Right lobe of liver (tissue), 4 donors: ENCODE results near the gene AKR1B15.

Experiments
- POLR2A ChIP-seq: fragments of 450-650 bp; IDR thresholded peaks from one replicate; pipeline ENCODE4 v1.6.1; 2017; ENCODE audit warnings: antibody characterized with exemption, mild to moderate bottlenecking
- TF ChIP-seq, protein P1 (sequence below), 4 donors: fragments of 200-600 bp in 3 of 4; fragments of 450-650 bp in 1 of 4; IDR thresholded peaks; one replicate each; pipeline versions ENCODE4 v1.5.1 to v1.8.0; 2016 to 2022; ENCODE audit warnings: antibody characterized with exemption in 4 of 4, mild to moderate bottlenecking in 2 of 4
- donor health status: DM: no; HTN: no; CAD: no.
- donor health status: DM: no; HTN: no; CAD: no.
- donor health status: DM: no; HTN: yes; CAD: no.

DNA sequence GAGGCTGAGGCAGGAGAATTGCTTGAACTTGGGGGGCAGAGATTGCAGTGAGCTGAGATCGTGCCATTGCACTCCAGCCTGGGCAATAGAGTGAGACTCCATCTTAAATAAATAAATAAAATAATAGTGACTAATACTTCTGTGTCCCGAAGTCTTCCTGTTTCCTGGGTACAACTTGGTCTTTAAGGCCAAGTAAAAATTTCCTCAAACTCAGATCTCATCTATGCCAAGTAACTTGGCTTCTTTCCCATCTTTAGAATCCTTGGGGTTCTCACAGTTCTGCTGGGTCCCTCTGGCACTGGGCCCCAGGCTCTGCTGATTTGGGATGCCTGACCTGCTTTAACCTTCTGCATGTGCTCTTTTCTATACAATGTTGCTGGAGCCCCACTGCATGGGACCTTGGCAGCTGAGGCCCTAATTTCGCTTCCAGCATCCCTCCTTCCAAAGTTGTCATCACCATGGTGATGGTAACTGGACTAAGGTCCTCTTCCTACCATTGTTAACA lies 44.2 kb upstream of the AKR1B15 start:
- no peak for TF ChIP-seq POLR2A
- TF ChIP-seq, protein P1, sequence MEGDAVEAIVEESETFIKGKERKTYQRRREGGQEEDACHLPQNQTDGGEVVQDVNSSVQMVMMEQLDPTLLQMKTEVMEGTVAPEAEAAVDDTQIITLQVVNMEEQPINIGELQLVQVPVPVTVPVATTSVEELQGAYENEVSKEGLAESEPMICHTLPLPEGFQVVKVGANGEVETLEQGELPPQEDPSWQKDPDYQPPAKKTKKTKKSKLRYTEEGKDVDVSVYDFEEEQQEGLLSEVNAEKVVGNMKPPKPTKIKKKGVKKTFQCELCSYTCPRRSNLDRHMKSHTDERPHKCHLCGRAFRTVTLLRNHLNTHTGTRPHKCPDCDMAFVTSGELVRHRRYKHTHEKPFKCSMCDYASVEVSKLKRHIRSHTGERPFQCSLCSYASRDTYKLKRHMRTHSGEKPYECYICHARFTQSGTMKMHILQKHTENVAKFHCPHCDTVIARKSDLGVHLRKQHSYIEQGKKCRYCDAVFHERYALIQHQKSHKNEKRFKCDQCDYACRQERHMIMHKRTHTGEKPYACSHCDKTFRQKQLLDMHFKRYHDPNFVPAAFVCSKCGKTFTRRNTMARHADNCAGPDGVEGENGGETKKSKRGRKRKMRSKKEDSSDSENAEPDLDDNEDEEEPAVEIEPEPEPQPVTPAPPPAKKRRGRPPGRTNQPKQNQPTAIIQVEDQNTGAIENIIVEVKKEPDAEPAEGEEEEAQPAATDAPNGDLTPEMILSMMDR (IDR thresholded peaks at IDR 0.05), result no peak
